ENCODE results near the gene TOLLIP.
"Not testable (repeated sequence)": the region's sequence is repeated elsewhere in the genome, so short reads cannot be mapped to it uniquely, and the experiment has no call there.

TOLLIP gene

GRCh38 chr11:1348796-1349326 lies 39.4 kb upstream of the TOLLIP start:
- in situ Hi-C loops (cut with HindIII; ENCODE audit: low pct_ligation_motif_present, low sequenced_read_pairs): no loop called here
- Histone ChIP-seq H3K27ac (no peak overlapping the region), H3K36me3 (replicated peaks) (no peaks in the 10 kb centered on the region), H3K27me3 (replicated peaks) (no peaks in the 10 kb centered on the region), H3K4me3 (ENCODE audit: low read depth, low read length) (no peak overlapping the region)
- DNase-seq: no peak
- TF ChIP-seq, protein P1, sequence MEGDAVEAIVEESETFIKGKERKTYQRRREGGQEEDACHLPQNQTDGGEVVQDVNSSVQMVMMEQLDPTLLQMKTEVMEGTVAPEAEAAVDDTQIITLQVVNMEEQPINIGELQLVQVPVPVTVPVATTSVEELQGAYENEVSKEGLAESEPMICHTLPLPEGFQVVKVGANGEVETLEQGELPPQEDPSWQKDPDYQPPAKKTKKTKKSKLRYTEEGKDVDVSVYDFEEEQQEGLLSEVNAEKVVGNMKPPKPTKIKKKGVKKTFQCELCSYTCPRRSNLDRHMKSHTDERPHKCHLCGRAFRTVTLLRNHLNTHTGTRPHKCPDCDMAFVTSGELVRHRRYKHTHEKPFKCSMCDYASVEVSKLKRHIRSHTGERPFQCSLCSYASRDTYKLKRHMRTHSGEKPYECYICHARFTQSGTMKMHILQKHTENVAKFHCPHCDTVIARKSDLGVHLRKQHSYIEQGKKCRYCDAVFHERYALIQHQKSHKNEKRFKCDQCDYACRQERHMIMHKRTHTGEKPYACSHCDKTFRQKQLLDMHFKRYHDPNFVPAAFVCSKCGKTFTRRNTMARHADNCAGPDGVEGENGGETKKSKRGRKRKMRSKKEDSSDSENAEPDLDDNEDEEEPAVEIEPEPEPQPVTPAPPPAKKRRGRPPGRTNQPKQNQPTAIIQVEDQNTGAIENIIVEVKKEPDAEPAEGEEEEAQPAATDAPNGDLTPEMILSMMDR (IDR thresholded peaks at IDR 0.05; ENCODE audit: low read depth, low read length, missing control alignments): no peak

DNA sequence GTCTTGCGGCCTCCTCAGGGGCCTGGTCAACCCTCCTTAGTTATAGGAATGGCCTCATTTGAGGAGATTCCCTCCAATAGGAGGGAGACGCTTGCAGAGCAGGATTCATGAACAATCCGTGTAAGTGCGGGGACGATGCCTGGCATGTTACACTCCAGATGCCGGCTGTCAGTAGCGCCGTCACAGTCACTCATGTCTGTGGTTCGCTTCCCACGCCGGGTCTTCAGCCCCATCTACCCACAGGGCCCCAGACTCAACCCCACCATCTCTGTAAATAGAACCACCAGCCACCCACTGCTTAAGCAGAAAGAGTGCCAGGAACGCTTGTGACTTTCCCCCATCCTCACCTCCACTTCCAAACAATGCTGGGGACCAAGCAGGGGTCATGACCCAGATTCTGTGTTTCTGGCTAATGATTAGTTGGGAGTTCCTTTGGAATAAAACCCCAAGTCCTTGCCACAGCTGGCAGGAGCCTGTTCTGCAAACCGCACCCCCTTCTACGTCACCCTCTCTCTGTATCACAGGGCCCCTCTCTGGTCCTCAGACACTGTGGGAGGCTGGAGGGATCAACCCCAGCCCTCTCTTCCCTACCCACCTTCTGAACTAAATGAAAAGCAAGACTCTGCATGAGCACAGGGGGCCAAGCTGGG lies 38.8 kb upstream of the TOLLIP start:
- in situ Hi-C loops (cut with HindIII; ENCODE audit: low pct_ligation_motif_present, low sequenced_read_pairs): no loop called here
- H3K36me3 ChIP-seq (replicated peaks): no peaks in the 10 kb centered on the region
- H3K4me3 ChIP-seq (ENCODE audit: low read depth, low read length): no peak overlapping the region
- DNase-seq: no peak
- no peaks in the 10 kb centered on the region for H3K27me3 ChIP-seq (replicated peaks)
- no peak overlapping the region for H3K27ac ChIP-seq
- TF ChIP-seq, protein P1 (IDR thresholded peaks at IDR 0.05; ENCODE audit: low read depth, low read length, missing control alignments): no peak

GRCh38 chr11:1347411-1347999 lies 38.1 kb upstream of the TOLLIP start:
- H3K27ac ChIP-seq; in situ Hi-C loops (cut with HindIII; ENCODE audit: low pct_ligation_motif_present, low sequenced_read_pairs); H3K27me3 ChIP-seq (replicated peaks); DNase-seq; H3K36me3 ChIP-seq (replicated peaks); H3K4me3 ChIP-seq (ENCODE audit: low read depth, low read length): not testable (repeated sequence)

DNA sequence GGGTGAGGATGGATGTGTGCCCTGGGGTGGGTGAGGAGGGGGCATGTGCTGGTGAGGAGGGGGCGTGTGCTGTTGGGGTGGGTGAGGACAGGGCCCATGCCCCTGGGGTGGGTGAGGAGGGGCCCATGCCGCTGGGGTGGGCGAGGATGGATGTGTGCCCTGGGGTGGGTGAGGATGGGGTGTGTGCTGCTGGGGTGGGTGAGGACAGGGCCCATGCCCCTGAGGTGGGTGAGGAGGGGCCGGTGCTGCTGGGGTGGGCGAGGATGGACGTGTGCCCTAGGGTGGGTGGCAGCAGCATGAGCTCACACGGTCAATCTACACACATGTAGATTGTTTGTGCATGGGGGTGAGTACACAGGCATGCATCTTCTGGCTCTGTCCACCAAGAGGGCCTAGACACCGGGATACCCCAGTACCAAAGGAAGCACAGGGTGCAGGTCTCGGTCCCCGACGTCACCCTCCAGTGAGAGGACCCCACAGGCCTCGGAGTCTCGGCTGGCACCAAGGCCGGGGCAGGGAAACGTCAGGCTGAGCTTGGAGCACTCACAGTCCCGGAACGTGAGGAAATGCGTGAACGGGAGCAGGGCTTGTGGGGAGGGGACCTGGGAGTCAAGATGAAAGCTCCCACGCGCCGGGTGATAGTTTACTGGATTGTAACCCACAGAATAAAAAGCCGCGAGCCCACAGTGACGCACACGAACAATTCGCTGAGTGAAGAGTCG lies 37.4 kb upstream of the TOLLIP start:
- TF ChIP-seq, protein P1 (IDR thresholded peaks at IDR 0.05; ENCODE audit: low read depth, low read length, missing control alignments): no peak
- in situ Hi-C loops (cut with HindIII; ENCODE audit: low pct_ligation_motif_present, low sequenced_read_pairs): no loop called here
- Histone ChIP-seq H3K4me3 (ENCODE audit: low read depth, low read length) (no peak overlapping the region), H3K27me3 (replicated peaks) (no peaks in the 10 kb centered on the region), H3K36me3 (replicated peaks) (no peaks in the 10 kb centered on the region), H3K27ac (no peak overlapping the region)
- no peak for DNase-seq

DNA sequence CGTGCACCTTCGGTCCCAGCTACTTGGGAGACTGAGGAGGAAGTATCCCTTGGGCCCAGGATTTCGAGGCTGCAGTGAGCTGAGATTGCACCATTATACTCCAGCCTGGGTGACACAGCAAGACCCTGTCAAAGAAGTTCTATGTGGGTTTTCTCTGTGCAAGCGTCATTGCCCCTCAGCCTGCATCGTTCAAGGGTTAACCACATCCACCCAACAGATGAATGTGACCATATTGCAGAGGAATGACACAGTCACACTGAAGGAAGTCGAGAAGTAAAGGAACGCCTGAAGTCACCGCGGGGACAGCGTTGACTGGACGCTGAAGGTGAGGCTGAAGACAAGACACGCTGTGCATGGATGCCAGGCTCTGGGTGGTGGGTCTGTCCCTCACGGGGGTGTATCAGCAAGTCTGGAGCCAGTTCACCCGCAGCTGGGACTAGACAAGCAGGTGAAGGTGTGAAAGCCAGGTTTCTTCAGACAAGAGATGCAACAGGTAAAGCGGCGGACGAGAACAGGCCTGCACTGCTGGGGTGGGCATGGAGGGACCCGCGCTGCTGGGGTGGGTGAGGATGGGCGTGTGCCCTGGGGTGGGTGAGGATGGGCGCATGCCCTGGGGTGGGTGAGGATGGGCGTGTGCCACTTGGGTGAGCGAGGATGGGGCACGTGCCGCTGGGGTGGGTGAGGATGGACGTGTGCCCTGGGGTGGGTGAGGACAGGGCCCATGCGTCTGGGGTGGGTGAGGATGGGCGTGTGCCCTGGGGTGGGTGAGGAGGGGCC lies 36.5 kb upstream of the TOLLIP start:
- Histone ChIP-seq H3K36me3 (replicated peaks) (no peaks in the 10 kb centered on the region), H3K27me3 (replicated peaks) (no peaks in the 10 kb centered on the region), H3K4me3 (ENCODE audit: low read depth, low read length) (no peak overlapping the region), H3K27ac (no peak overlapping the region)
- in situ Hi-C loops (cut with HindIII; ENCODE audit: low pct_ligation_motif_present, low sequenced_read_pairs): no loop called here
- TF ChIP-seq, protein P1 (IDR thresholded peaks at IDR 0.05; ENCODE audit: low read depth, low read length, missing control alignments): no peak
- DNase-seq: no peak

Data from brain microvascular endothelial cell (primary cell).